ENCODE measurements around the gene USP54. TPM values are rescaled to one million over a fixed set of nuclear protein-coding genes. Genes with fewer than 3 reads are reported as not detected.
A peak's percentile ranks its signal among the peaks of the same experiment; 100 is the strongest.

USP54 gene
- total and polyA plus RNA-seq, 3 donors from 2014 or later, result 40.7 to 77.9 (median 61.3) TPM

DNA sequence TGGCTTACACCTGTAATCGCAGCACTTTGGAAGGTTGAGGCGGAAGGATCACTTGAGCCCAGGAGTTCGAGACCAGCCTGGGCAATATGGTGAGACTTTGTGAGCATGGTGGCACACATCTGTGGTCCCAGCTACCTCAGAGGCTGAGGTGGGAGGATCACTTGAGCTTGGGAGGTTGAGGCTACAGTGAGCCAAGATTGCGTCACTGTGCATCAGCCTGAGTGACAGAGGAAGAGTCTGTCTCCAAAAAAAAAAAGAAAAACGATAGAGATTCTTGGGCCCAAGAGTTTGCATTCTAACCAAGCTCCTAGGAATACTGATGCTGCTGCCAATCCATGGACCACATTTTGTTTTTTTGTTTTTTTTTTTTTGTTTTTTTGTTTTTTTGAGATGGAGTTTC is 38.0 kb upstream of the USP54 start:
- no peaks in the 10 kb centered on the region for H3K27me3 ChIP-seq

DNA sequence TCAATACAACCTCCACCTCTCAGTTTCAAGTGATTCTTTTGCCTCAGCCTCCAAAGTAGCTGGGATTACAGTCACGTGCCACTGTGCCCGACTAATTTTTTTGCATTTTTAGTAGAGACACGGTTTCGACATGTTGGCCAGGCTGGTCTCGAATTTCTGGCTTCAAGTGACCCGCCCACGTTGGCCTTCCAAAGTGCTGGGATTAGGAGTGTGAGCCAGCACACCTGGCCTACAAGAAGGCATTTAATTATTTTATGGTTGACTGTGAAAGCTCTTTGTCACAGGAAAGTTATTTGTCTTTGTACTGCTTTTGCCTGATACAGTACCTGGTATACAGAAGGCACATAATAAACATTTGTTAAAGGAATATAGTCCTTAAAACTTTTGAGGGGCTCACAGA is 37.3 kb upstream of the USP54 start:
- Histone ChIP-seq H3K27me3 (no peaks in the 10 kb centered on the region), H3K9me3 (no peaks in the 10 kb centered on the region), H3K27ac (no peak overlapping the region), H3K36me3 (ENCODE audit: low read depth, missing control alignments) (no peaks in the 10 kb centered on the region), H3K4me1 (no peaks in the 10 kb centered on the region), H3K4me3 (no peak overlapping the region)
- intact Hi-C loops (cut with DNase I; ENCODE audit: low total_unique reads), result no loop called here
- DNase-seq, result no peak
- TF ChIP-seq, protein P1, sequence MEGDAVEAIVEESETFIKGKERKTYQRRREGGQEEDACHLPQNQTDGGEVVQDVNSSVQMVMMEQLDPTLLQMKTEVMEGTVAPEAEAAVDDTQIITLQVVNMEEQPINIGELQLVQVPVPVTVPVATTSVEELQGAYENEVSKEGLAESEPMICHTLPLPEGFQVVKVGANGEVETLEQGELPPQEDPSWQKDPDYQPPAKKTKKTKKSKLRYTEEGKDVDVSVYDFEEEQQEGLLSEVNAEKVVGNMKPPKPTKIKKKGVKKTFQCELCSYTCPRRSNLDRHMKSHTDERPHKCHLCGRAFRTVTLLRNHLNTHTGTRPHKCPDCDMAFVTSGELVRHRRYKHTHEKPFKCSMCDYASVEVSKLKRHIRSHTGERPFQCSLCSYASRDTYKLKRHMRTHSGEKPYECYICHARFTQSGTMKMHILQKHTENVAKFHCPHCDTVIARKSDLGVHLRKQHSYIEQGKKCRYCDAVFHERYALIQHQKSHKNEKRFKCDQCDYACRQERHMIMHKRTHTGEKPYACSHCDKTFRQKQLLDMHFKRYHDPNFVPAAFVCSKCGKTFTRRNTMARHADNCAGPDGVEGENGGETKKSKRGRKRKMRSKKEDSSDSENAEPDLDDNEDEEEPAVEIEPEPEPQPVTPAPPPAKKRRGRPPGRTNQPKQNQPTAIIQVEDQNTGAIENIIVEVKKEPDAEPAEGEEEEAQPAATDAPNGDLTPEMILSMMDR (IDR thresholded peaks at IDR 0.05), result no peak
- TF ChIP-seq POLR2A (IDR thresholded peaks at IDR 0.05), result no peak
- whole genome bisulfite sequencing, 2 donors, result 70 to 78% methylated on average over 7 of the region's 7 CpGs

More for the DNA sequence above, 38.0 kb upstream of the USP54 start:
- intact Hi-C loops (cut with DNase I; ENCODE audit: low total_unique reads), result no loop called here
- no peak for DNase-seq
- Histone ChIP-seq H3K9me3 (no peaks in the 10 kb centered on the region), H3K4me1 (no peaks in the 10 kb centered on the region), H3K4me3 (no peak overlapping the region), H3K27ac (no peak overlapping the region), H3K36me3 (ENCODE audit: low read depth, missing control alignments) (no peaks in the 10 kb centered on the region)
- 93 to 94% methylated on average over 5 of the region's 5 CpGs for WGBS, 2 donors
- TF ChIP-seq POLR2A (IDR thresholded peaks at IDR 0.05), result no peak
- TF ChIP-seq, protein P1 (IDR thresholded peaks at IDR 0.05), result no peak

DNA sequence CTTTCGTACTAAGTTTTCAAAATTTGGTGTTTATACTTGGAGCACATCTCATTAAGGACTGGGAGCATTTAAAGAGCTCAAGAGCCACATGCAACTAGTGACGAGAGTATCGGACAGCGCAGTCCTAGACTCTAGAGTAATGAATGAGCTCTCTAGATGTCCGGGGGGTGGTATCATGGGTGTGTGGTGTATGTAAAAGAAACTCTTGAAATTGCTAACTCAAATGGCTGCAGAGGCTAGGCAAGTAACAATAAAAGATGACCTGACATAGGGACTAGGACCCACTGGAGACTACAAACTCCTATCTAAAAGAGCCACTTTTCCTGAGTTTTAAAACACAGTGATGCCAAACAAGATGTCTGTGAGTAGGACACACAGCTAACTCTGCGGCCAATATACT is 36.2 kb upstream of the USP54 start:
- 56 to 69% methylated on average over 6 of the region's 6 CpGs for WGBS, 2 donors
- no peak for TF ChIP-seq POLR2A (IDR thresholded peaks at IDR 0.05)
- TF ChIP-seq, protein P1 (IDR thresholded peaks at IDR 0.05), result no peak
- Histone ChIP-seq H3K27ac (no peak overlapping the region), H3K9me3 (no peaks in the 10 kb centered on the region), H3K36me3 (ENCODE audit: low read depth, missing control alignments) (no peaks in the 10 kb centered on the region), H3K4me1 (no peaks in the 10 kb centered on the region), H3K4me3 (no peak overlapping the region), H3K27me3 (no peaks in the 10 kb centered on the region)
- DNase-seq, result no peak
- intact Hi-C loops (cut with DNase I; ENCODE audit: low total_unique reads), result no loop called here

DNA sequence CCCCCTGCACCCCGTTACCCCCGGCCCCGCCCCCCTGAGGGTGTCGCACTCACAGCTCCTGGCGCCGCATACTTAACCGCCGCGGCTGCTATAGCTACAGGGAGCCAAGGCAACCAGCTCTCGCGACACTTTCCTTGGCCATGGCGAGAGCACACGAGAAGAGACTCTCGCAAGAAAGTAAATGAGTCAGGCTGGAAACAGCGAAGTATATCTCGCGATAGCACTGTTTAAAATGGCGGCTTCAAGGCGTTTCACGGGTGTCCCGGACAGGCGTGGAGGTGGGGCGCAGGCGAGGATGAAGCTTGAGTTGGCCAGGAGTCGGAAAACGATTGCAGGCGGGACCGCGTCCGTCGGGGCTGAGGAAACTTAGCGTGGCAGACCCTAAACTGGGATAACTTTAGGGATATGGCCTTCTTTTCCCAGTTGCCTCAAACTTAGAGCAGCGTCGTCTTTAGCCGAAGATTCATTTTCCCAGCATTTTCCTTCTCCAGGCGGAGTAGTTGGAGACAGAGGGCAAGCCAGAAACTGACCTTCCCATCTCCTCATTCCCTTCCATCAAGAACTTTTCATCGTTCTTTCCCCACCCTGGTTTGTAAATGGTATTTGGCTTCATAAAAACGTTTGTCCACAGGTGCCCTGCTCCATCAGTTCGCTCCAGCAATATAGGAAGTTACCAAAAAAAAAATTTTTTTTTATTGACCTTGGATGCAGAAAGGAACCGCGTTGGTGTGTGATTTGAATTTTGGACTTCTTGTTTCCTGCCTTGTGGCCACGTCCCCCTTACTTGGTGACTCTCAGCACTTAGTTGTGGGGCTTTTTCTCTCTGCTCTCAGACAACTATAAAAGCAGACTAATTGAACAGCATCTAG is 35.0 kb upstream of the USP54 start:
- WGBS, 2 donors, result 1 to 2% methylated on average over 20 to 42 of the region's 42 CpGs

More for the DNA sequence above, 35.0 kb upstream of the USP54 start:
- H3K27ac ChIP-seq, result peak overlapping the region; percentile 77 to 90
- H3K4me1 ChIP-seq, result no peaks in the 10 kb centered on the region
- no peaks in the 10 kb centered on the region for H3K9me3 ChIP-seq
- DNase-seq, result peak; percentile 99
- TF ChIP-seq, protein P1 (IDR thresholded peaks at IDR 0.05), result no peak
- TF ChIP-seq POLR2A (IDR thresholded peaks at IDR 0.05), result peak; percentile 32
- H3K4me3 ChIP-seq, result peak overlapping the region; percentile 80 to 87
- H3K36me3 ChIP-seq (ENCODE audit: low read depth, missing control alignments), result no peaks in the 10 kb centered on the region
- no peaks in the 10 kb centered on the region for H3K27me3 ChIP-seq
- intact Hi-C loops (cut with DNase I; ENCODE audit: low total_unique reads), result no loop called here

Measured in testis (tissue), 3 donors.